ENCODE results near the gene SCN9A. TPM values are rescaled to one million over a fixed set of nuclear protein-coding genes. Genes with fewer than 3 reads are reported as not detected.
"Not testable (repeated sequence)": the region's sequence is repeated elsewhere in the genome, so short reads cannot be mapped to it uniquely, and the experiment has no call there.

The SCN9A gene
- total RNA-seq, 1 donor from 2014 or later, result not detected

GRCh38 chr2:166312863-166313262 lies 62.9 kb downstream of the SCN9A start:
- H3K4me1 Mint-ChIP-seq (ENCODE audit: low read depth); H3K27ac Mint-ChIP-seq; intact Hi-C loops (cut with micrococcal nuclease); H3K36me3 Mint-ChIP-seq (ENCODE audit: low read depth); H3K4me3 Mint-ChIP-seq (ENCODE audit: low read depth); H3K27me3 Mint-ChIP-seq (ENCODE audit: low read depth); DNase-seq (ENCODE audit: low spot score); H3K9me3 Mint-ChIP-seq: not testable (repeated sequence)

DNA sequence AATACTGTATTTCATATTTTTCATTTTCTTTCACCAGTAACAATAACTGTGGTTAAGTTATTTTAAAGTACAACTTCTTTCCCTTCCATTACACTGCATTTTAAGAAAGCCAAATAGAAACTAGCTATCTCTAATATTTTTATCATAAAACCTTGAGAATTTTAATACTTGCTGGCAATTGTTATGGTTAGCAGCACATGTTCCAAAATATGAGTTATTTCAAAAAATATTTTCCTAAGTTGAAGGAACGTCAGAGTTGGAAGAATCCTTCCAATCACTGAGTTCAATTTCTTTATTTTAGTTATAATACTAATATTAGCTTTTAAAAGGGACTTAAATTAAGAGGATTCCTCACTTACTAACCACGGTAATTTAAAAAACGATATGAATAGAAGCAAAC lies 68.4 kb downstream of the SCN9A start:
- Mint-ChIP-seq H3K27me3 (ENCODE audit: low read depth) (no peaks in the 10 kb centered on the region), H3K4me3 (ENCODE audit: low read depth) (no peak overlapping the region), H3K36me3 (ENCODE audit: low read depth) (no peaks in the 10 kb centered on the region), H3K9me3 (peaks cover 4% of the 10 kb centered on the region), H3K27ac (no peak overlapping the region), H3K4me1 (ENCODE audit: low read depth) (no peaks in the 10 kb centered on the region)
- DNase-seq (ENCODE audit: low spot score), result no peak
- intact Hi-C loops (cut with micrococcal nuclease), result no loop called here

DNA sequence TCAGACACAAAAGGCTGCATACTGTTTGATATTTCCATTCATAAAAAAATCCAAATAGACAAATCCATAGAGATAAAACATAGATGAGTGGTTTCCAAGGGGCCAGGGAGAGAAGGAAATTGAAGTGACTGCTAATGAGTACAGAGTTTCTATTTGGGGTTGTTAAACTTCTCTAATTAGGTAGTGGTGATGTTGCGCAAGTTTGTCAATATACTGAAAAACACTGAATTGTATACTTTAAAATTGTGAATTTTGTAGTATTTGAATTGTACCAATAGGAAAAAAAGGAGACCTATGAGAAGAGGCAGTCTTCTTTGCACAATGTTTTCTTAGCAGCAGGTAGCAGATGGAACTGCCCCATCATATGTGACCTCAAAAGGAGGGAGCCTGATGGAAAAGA lies 71.1 kb downstream of the SCN9A start:
- H3K9me3 Mint-ChIP-seq, result peaks cover 4% of the 10 kb centered on the region
- no peaks in the 10 kb centered on the region for H3K27me3 Mint-ChIP-seq (ENCODE audit: low read depth)
- intact Hi-C loops (cut with micrococcal nuclease), result no loop called here
- no peaks in the 10 kb centered on the region for H3K36me3 Mint-ChIP-seq (ENCODE audit: low read depth)
- H3K27ac Mint-ChIP-seq, result no peak overlapping the region
- no peak for DNase-seq (ENCODE audit: low spot score)
- H3K4me3 Mint-ChIP-seq (ENCODE audit: low read depth), result no peak overlapping the region
- no peaks in the 10 kb centered on the region for H3K4me1 Mint-ChIP-seq (ENCODE audit: low read depth)

GRCh38 chr2:166302036-166302435 lies 73.7 kb downstream of the SCN9A start:
- Mint-ChIP-seq H3K4me3 (ENCODE audit: low read depth) (no peak overlapping the region), H3K27me3 (ENCODE audit: low read depth) (no peaks in the 10 kb centered on the region), H3K9me3 (no peaks in the 10 kb centered on the region), H3K36me3 (ENCODE audit: low read depth) (no peaks in the 10 kb centered on the region), H3K27ac (no peak overlapping the region), H3K4me1 (ENCODE audit: low read depth) (no peaks in the 10 kb centered on the region)
- intact Hi-C loops (cut with micrococcal nuclease), result no loop called here
- DNase-seq (ENCODE audit: low spot score), result no peak

- no peak overlapping the region for H3K4me3 Mint-ChIP-seq (ENCODE audit: low read depth)
- H3K36me3 Mint-ChIP-seq (ENCODE audit: low read depth), result no peaks in the 10 kb centered on the region
- no peaks in the 10 kb centered on the region for H3K27me3 Mint-ChIP-seq (ENCODE audit: low read depth)
- H3K9me3 Mint-ChIP-seq, result no peaks in the 10 kb centered on the region
- no peak overlapping the region for H3K27ac Mint-ChIP-seq
- H3K4me1 Mint-ChIP-seq (ENCODE audit: low read depth), result no peaks in the 10 kb centered on the region
- intact Hi-C loops (cut with micrococcal nuclease), result no loop called here
- DNase-seq (ENCODE audit: low spot score), result no peak
Observed at GRCh38 chr2:166297951-166298350, 77.8 kb downstream of the SCN9A start.

GRCh38 chr2:166293984-166294383 lies 81.8 kb downstream of the SCN9A start:
- no peaks in the 10 kb centered on the region for H3K27me3 Mint-ChIP-seq (ENCODE audit: low read depth)
- H3K4me3 Mint-ChIP-seq (ENCODE audit: low read depth), result no peak overlapping the region
- intact Hi-C loops (cut with micrococcal nuclease), result no loop called here
- H3K27ac Mint-ChIP-seq, result no peak overlapping the region
- H3K9me3 Mint-ChIP-seq, result no peaks in the 10 kb centered on the region
- no peaks in the 10 kb centered on the region for H3K4me1 Mint-ChIP-seq (ENCODE audit: low read depth)
- H3K36me3 Mint-ChIP-seq (ENCODE audit: low read depth), result no peaks in the 10 kb centered on the region
- DNase-seq (ENCODE audit: low spot score), result no peak

GRCh38 chr2:166285215-166285614 lies 90.5 kb downstream of the SCN9A start:
- no peaks in the 10 kb centered on the region for H3K27me3 Mint-ChIP-seq (ENCODE audit: low read depth)

DNA sequence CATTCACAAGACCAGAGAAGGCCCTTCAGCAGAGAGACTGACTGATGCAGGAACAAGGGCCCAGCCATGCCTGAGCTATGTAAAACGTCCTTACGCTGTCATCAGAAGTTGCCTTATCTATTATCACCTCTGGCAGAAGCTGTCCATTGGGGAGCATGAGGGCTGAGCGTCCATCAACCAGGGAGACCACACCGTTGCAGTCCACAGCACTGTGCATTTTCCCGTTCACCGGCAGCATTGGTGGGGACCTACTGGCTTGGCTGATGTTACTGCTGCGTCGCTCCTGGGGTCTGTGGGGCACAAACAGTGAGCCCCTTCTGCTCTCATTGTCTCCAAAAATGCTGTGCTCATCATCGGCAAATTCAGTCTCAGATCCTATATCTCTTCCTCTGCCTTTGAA lies 91.4 kb downstream of the SCN9A start:
- intact Hi-C loops (cut with micrococcal nuclease), result no loop called here
- DNase-seq (ENCODE audit: low spot score), result no peak
- H3K4me3 Mint-ChIP-seq (ENCODE audit: low read depth), result no peak overlapping the region
- H3K9me3 Mint-ChIP-seq, result no peaks in the 10 kb centered on the region
- H3K27me3 Mint-ChIP-seq (ENCODE audit: low read depth), result no peaks in the 10 kb centered on the region
- H3K27ac Mint-ChIP-seq, result no peak overlapping the region
- H3K4me1 Mint-ChIP-seq (ENCODE audit: low read depth), result peaks cover 4% of the 10 kb centered on the region
- H3K36me3 Mint-ChIP-seq (ENCODE audit: low read depth), result no peaks in the 10 kb centered on the region

More at GRCh38 chr2:166285215-166285614, 90.5 kb downstream of the SCN9A start:
- DNase-seq (ENCODE audit: low spot score), result no peak
- Mint-ChIP-seq H3K4me1 (ENCODE audit: low read depth) (peaks cover 4% of the 10 kb centered on the region), H3K27ac (no peak overlapping the region), H3K9me3 (no peaks in the 10 kb centered on the region), H3K36me3 (ENCODE audit: low read depth) (no peaks in the 10 kb centered on the region), H3K4me3 (ENCODE audit: low read depth) (no peak overlapping the region)
- intact Hi-C loops (cut with micrococcal nuclease), result no loop called here

- Mint-ChIP-seq H3K9me3 (no peaks in the 10 kb centered on the region), H3K4me3 (ENCODE audit: low read depth) (no peak overlapping the region), H3K36me3 (ENCODE audit: low read depth) (no peaks in the 10 kb centered on the region), H3K27ac (no peak overlapping the region), H3K27me3 (ENCODE audit: low read depth) (no peaks in the 10 kb centered on the region), H3K4me1 (ENCODE audit: low read depth) (peaks cover 4% of the 10 kb centered on the region)
- intact Hi-C loops (cut with micrococcal nuclease), result no loop called here
- DNase-seq (ENCODE audit: low spot score), result no peak
Observed at GRCh38 chr2:166282154-166282553, 93.6 kb downstream of the SCN9A start.

DNA sequence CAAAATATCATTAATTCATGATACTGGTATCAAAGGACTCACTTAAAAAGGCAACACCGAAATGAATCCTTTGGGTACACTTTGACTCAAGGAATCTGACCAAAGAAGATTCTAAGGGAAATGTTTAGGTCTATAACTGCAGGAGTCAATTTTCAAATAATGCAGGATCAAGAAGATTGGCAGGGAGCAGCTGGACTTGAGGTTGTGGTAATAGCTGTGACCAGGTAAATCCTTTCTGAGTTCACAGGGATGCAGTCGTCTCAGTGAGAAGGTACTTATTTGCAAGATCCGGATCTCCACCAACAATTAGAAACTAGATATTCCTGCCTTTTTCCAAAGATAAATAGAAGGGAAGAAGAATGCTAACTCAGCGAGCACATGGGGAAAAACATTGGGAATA lies 96.9 kb downstream of the SCN9A start:
- H3K27ac Mint-ChIP-seq, result no peak overlapping the region
- H3K27me3 Mint-ChIP-seq (ENCODE audit: low read depth), result no peaks in the 10 kb centered on the region
- peaks cover 4% of the 10 kb centered on the region for H3K4me1 Mint-ChIP-seq (ENCODE audit: low read depth)

GRCh38 chr2:166270376-166270775 lies 105.4 kb downstream of the SCN9A start:
- Mint-ChIP-seq H3K27ac (no peak overlapping the region), H3K4me3 (ENCODE audit: low read depth) (no peak overlapping the region), H3K27me3 (ENCODE audit: low read depth) (no peaks in the 10 kb centered on the region), H3K4me1 (ENCODE audit: low read depth) (no peaks in the 10 kb centered on the region), H3K36me3 (ENCODE audit: low read depth) (no peaks in the 10 kb centered on the region), H3K9me3 (no peaks in the 10 kb centered on the region)
- intact Hi-C loops (cut with micrococcal nuclease), result no loop called here
- no peak for DNase-seq (ENCODE audit: low spot score)

More for the DNA sequence above, 96.9 kb downstream of the SCN9A start:
- H3K36me3 Mint-ChIP-seq (ENCODE audit: low read depth), result no peaks in the 10 kb centered on the region
- no peak overlapping the region for H3K4me3 Mint-ChIP-seq (ENCODE audit: low read depth)
- intact Hi-C loops (cut with micrococcal nuclease), result no loop called here
- no peak for DNase-seq (ENCODE audit: low spot score)
- H3K9me3 Mint-ChIP-seq, result no peaks in the 10 kb centered on the region

DNA sequence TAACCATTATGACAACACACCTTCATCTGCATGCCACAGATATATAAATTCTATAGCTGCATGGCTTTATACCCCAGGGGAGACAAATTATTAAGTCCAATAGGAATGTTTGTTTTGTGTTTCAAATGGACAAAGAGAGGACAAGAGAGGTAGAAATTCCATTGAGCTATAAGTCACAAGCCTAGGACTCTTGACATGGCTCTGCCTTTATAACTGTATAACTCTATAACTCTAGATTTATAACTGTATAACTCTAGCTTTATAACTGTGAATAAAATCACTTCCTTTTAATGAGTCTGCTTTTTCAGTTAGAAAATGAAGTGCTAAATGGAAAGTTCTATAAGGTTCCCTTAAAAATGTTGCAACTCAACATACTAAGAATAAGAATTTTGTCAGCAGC lies 106.4 kb downstream of the SCN9A start:
- intact Hi-C loops (cut with micrococcal nuclease), result no loop called here
- H3K27me3 Mint-ChIP-seq (ENCODE audit: low read depth), result no peaks in the 10 kb centered on the region
- H3K36me3 Mint-ChIP-seq (ENCODE audit: low read depth), result no peaks in the 10 kb centered on the region
- H3K9me3 Mint-ChIP-seq, result no peaks in the 10 kb centered on the region
- no peak for DNase-seq (ENCODE audit: low spot score)
- H3K4me3 Mint-ChIP-seq (ENCODE audit: low read depth), result no peak overlapping the region
- H3K4me1 Mint-ChIP-seq (ENCODE audit: low read depth), result no peaks in the 10 kb centered on the region
- no peak overlapping the region for H3K27ac Mint-ChIP-seq

DNA sequence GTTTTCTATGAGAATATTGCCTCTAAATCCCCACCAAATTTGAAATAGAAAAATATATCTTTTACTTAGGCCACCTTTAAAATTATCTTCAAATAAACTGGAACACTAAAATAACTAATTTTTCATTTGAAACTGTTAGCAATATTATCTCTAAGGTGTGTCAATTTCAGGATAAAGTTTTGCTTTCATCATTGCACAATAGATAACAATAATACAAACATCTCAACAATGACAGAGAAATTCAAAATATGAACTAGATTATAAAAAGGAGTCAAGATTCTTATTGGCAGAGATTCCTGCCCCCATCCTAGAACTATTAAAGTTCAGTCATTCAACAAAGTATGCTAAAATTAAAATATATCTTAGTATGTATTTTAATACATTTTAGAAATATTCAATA lies 117.9 kb downstream of the SCN9A start:
- Mint-ChIP-seq H3K36me3 (ENCODE audit: low read depth) (no peaks in the 10 kb centered on the region), H3K4me1 (ENCODE audit: low read depth) (no peaks in the 10 kb centered on the region), H3K27ac (no peak overlapping the region), H3K9me3 (no peaks in the 10 kb centered on the region), H3K4me3 (ENCODE audit: low read depth) (no peak overlapping the region), H3K27me3 (ENCODE audit: low read depth) (no peaks in the 10 kb centered on the region)
- intact Hi-C loops (cut with micrococcal nuclease), result no loop called here
- DNase-seq (ENCODE audit: low spot score), result no peak

GRCh38 chr2:166256896-166257295 lies 118.8 kb downstream of the SCN9A start:
- H3K27ac Mint-ChIP-seq, result no peak overlapping the region
- H3K4me3 Mint-ChIP-seq (ENCODE audit: low read depth), result no peak overlapping the region
- DNase-seq (ENCODE audit: low spot score), result no peak
- no peaks in the 10 kb centered on the region for H3K9me3 Mint-ChIP-seq
- intact Hi-C loops (cut with micrococcal nuclease), result no loop called here
- no peaks in the 10 kb centered on the region for H3K27me3 Mint-ChIP-seq (ENCODE audit: low read depth)
- no peaks in the 10 kb centered on the region for H3K36me3 Mint-ChIP-seq (ENCODE audit: low read depth)
- no peaks in the 10 kb centered on the region for H3K4me1 Mint-ChIP-seq (ENCODE audit: low read depth)

Data from activated T-helper 2 cell treated with anti-CD3 and anti-CD28 coated beads, Interferon-gamma antibody, Interleukin-2, Interleukin-4, amounts not matched to agents 10 μg/mL and 5 μg/mL and 100 μg/mL, durations not matched to agents 14 hours and 24 hours and 36 hours (primary cell).